Gastrocnemius medialis (tissue), 4 donors: ENCODE data around the gene STX8.

ENCODE experiments used
- POLR2A ChIP-seq, 2 donors: fragments of 450-650 bp; IDR thresholded peaks; one replicate each; pipeline ENCODE4 v1.6.1; 2017; ENCODE audit warnings: antibody characterized with exemption in 2 of 2, mild to moderate bottlenecking in 2 of 2, moderate library complexity in 2 of 2
- TF ChIP-seq, protein P1 (sequence below), 5 experiments: fragments of 450-650 bp in 3 of 5; fragments of 200-600 bp in 2 of 5; sonication (generic) in 2 of 5; IDR thresholded peaks in 4 of 5; conservative IDR thresholded peaks in 1 of 5; 1 replicate in 4 of 5; 2 replicates in 1 of 5; pipeline ENCODE4 v1.5.1; 2016 to 2019; ENCODE audit warnings: antibody characterized with exemption in 5 of 5, mild to moderate bottlenecking in 3 of 5, moderate library complexity in 3 of 5

DNA sequence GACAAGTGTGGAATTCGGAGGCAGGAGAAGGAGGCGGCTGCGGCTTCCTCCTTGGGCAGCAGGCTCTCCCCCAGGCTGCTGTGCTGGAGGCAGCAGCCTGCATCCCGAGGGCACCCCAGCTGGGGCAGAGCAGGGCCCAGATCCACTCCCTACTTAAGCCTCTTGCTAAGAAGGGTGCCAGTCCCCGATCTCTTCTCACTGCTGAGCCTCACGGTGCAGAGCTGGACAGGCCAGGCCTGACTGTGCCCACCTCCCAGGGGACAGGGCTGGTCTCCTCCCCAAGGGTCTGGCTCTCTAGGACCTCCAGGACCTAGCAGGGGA lies 343.5 kb downstream of the STX8 start:
- no peak for TF ChIP-seq POLR2A (IDR thresholded peaks at IDR 0.05)
- TF ChIP-seq, protein P1, sequence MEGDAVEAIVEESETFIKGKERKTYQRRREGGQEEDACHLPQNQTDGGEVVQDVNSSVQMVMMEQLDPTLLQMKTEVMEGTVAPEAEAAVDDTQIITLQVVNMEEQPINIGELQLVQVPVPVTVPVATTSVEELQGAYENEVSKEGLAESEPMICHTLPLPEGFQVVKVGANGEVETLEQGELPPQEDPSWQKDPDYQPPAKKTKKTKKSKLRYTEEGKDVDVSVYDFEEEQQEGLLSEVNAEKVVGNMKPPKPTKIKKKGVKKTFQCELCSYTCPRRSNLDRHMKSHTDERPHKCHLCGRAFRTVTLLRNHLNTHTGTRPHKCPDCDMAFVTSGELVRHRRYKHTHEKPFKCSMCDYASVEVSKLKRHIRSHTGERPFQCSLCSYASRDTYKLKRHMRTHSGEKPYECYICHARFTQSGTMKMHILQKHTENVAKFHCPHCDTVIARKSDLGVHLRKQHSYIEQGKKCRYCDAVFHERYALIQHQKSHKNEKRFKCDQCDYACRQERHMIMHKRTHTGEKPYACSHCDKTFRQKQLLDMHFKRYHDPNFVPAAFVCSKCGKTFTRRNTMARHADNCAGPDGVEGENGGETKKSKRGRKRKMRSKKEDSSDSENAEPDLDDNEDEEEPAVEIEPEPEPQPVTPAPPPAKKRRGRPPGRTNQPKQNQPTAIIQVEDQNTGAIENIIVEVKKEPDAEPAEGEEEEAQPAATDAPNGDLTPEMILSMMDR (IDR thresholded peaks at IDR 0.05 in 4 of 5, conservative IDR thresholded peaks at IDR 0.05 in 1 of 5): no peak
